Measurements from ENCODE around the gene GAR1.
"Not testable (repeated sequence)": the region's sequence is repeated elsewhere in the genome, so short reads cannot be mapped to it uniquely, and the experiment has no call there.

GAR1 gene

DNA sequence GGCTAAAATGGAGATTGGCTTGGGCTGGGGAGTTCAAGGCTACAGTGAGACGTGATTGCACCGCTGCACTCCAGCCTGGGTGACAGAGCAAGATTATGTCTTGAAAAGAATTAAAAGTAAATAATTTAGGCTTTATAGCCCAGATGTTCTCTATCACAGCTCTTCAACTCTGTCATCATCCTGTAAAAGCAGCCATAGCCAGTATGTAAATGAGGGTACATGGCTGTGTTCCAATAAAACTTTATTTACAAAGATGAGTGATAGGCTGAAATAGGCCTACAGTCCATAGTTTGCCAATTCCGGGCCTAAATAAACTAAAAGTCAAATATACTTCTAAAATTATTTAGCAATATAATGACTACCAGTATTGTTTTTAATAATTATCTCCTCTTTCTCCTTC, 21.4 kb downstream of the GAR1 start:
- no peak overlapping the region for H3K4me3 ChIP-seq (ENCODE audit: low read length)
- DNase-seq (ENCODE audit: low read depth) = no peak
- TF ChIP-seq, protein P1, sequence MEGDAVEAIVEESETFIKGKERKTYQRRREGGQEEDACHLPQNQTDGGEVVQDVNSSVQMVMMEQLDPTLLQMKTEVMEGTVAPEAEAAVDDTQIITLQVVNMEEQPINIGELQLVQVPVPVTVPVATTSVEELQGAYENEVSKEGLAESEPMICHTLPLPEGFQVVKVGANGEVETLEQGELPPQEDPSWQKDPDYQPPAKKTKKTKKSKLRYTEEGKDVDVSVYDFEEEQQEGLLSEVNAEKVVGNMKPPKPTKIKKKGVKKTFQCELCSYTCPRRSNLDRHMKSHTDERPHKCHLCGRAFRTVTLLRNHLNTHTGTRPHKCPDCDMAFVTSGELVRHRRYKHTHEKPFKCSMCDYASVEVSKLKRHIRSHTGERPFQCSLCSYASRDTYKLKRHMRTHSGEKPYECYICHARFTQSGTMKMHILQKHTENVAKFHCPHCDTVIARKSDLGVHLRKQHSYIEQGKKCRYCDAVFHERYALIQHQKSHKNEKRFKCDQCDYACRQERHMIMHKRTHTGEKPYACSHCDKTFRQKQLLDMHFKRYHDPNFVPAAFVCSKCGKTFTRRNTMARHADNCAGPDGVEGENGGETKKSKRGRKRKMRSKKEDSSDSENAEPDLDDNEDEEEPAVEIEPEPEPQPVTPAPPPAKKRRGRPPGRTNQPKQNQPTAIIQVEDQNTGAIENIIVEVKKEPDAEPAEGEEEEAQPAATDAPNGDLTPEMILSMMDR (conservative IDR thresholded peaks at IDR 0.05; ENCODE audit: low read length) = no peak

DNA sequence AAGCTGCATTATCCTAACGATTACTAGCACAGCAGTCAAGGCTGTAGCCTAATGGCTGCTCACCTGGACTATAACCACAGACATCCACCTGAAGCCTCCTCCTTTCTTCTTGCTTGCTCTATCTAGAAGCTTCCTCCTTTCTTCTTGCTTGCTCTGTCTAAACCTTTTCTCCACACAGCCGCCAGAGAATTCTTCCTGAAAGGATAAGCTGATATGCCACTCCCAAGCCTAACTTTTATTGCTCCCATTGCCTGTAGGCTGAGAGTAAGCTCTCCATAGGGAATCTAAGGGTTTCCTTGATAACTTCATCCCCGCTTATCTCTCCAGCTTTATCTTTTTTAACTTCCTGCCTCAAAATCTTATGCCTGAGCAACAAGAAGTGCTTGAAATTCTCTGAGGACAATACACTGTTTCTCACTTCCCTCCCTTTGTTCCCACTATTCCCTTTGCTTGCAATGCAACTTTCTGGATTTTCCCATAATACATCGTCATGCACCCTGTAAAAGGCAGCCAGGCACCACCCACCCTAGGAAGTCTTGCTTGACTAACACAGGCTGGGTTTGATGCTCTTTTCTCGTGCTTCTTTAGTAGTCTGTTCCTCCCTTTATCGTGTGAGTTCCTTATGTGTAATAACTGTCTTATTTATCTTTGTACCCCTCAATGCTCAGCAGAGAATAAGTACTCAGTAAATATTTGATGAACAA, 31.0 kb downstream of the GAR1 start:
- TF ChIP-seq, protein P1 (conservative IDR thresholded peaks at IDR 0.05; ENCODE audit: low read length) = no peak
- DNase-seq (ENCODE audit: low read depth) = no peak
- no peak overlapping the region for H3K4me3 ChIP-seq (ENCODE audit: low read length)

DNA sequence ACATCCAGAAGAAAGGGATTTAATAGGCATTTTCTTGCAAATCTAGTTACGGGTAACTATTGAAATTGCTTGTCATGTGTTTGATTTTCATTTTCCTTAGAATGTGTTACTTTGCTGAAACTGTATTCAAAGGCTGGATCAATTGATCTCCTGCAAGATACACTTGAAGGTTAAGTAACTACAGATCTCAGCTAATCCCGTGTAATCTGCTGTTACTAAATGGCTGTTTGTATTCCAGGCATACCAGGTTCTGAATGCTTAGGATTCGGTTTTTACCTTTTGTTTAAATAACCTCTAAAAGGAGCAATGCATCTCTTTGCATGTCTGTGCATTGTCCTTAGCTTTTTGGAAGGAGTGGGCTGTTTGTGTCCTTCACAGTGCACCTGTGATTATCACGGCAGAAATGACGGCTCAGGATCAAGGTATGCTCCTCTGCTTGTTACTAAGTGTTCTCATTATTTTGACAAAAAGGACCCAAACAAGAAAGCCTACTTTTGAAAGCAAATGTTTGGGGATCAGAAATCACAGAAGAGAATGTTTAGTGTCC, 32.4 kb downstream of the GAR1 start, which contains the start of gene LRIT3:
LRIT3 (plus strand) TSS at position 212 of the 547 bp plus-strand sequence; CDS start at position 307, 95 bp downstream.
- TF ChIP-seq, protein P1 (conservative IDR thresholded peaks at IDR 0.05; ENCODE audit: low read length) = no peak
- no peak for DNase-seq (ENCODE audit: low read depth)
- no peak within 1 kb of the TSS for H3K4me3 ChIP-seq (ENCODE audit: low read length)

DNA sequence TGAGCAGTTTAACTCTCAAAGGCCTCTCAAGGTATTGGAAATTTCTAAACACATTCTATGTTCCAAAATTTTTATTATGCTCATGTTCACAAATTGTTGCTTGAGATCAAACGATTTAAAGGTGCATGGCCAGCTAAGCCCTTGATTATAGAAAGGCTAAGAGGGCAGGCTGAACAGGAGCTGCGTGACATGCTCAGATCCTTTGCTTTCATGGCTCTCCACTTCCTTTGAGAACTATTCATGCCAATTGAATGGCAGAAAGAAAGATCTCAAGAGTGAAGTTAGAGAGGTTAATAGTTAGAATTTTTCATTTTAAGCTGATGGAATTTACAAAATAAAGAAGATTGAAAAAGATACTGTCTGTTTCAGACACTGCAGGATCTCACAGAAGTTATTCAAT, 32.9 kb downstream of the GAR1 start:
- H3K4me3 ChIP-seq (ENCODE audit: low read length) = no peak overlapping the region
- TF ChIP-seq, protein P1 (conservative IDR thresholded peaks at IDR 0.05; ENCODE audit: low read length) = no peak
- DNase-seq (ENCODE audit: low read depth) = no peak

DNA sequence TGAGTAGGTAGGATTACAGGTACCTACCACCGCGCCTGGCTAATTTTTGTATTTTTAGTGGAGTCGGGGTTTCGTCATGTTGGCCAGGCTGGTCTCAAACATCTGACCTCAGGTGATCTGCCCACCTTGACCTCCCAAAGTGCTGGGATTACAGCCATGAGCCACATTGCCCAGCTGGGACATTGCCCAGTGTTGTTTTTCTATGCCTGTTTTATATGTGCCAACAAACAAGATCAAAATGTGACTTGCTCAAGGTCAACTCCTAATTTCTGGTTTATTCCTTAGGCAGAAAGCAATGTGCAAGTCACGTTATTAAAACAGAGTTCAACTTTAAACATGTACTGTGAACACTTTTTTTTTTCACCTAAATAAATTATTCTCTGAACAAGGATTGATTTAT, 35.0 kb downstream of the GAR1 start:
- no peak for DNase-seq (ENCODE audit: low read depth)
- TF ChIP-seq, protein P1 (conservative IDR thresholded peaks at IDR 0.05; ENCODE audit: low read length) = no peak
- no peak overlapping the region for H3K4me3 ChIP-seq (ENCODE audit: low read length)

DNA sequence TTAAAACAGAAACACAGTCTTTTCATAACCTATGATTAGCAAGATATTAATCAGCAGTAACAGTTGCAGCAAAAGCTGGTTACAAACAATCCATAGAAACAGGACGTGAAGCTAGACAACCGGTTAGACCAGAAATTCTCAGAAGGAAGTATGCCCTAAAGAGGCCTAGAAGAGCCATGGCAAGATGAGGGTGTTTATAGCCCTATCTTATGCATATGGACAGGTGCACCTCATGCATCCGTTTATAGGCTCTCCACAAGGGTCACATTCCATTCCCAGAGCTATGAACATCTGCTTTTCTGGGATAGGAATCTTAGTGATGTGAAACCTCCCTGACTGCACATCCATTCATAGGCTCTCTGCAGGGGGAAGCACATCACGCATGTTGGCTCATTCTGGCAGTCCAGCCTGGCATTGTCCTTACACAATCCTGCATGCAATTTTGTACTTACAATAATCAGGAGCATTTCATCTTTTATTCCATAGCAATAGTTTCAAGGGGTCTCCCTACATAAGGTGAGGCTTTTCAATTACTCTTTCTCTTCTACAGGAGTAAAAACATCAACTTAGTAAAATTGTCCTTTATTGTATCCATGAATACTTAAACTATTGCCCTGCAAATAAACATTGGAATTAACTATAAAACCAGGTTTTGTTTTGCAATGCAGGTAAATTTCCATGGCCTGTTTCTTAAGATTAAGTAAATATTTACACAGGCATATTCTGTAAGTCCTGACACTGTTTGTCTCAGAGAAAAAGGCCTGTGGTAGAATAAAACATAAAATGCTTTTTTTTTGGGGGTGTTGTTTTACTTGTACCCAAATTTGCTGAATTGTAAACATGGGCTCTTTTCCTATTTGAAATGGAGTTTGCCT, 44.1 kb downstream of the GAR1 start:
- H3K4me3 ChIP-seq (ENCODE audit: low read length); DNase-seq (ENCODE audit: low read depth): not testable (repeated sequence)

DNA sequence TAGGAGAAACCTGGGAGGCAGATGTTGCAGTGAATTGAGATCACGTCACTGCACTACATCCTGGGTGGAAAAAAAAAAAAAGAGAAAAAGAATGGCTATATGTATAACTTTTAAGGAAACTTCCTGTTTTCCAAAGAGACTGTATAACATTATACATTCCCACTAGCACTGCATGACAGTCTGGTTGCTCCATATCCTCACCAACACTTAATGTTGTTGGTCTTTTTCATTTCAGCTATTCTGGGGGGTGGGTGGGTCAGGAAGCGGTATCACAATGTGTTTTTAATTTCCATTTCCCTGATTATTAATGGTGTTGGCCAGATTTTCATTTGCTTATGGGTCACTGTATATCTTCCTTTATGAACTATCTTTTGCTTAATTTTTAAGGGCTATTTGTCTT, 45.7 kb downstream of the GAR1 start:
- TF ChIP-seq, protein P1 (conservative IDR thresholded peaks at IDR 0.05; ENCODE audit: low read length) = no peak
- DNase-seq (ENCODE audit: low read depth) = no peak
- no peak overlapping the region for H3K4me3 ChIP-seq (ENCODE audit: low read length)

Data from AG10803 (cell line).